Hematopoietic multipotent progenitor cell treated with erythropoietin and hydrocortisone succinate and interleukin-3 and kit ligand, for 17 days (in vitro differentiated cells): ENCODE data around the gene USB1.
A peak's percentile ranks its signal among the peaks of the same experiment; 100 is the strongest.

Experiments used
- DNase-seq: peaks from one replicate; pipeline ENCODE4 v3.0.0-alpha.2; 2015; ENCODE audit warnings: low spot score

The USB1 gene

DNA sequence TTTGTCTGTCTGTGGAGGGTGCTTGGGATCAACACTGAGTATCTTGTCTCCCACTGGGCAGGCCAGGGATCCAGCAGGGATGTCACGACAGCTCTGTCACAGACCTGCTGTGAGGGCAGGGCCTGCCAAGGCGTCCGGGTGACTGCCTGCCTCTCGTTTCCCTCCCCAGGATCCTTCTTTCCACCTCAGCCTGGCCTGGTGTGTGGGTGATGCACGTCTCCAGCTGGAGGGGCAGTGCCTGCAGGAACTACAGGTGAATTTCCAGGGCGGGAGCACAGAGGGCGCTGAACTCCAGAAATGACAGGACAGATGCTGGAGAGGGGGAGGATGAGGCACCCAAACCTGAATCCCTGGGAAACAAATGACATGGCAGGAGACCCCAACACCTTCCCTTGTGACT, 17.6 kb downstream of the USB1 start:
- DNase-seq = no peak

DNA sequence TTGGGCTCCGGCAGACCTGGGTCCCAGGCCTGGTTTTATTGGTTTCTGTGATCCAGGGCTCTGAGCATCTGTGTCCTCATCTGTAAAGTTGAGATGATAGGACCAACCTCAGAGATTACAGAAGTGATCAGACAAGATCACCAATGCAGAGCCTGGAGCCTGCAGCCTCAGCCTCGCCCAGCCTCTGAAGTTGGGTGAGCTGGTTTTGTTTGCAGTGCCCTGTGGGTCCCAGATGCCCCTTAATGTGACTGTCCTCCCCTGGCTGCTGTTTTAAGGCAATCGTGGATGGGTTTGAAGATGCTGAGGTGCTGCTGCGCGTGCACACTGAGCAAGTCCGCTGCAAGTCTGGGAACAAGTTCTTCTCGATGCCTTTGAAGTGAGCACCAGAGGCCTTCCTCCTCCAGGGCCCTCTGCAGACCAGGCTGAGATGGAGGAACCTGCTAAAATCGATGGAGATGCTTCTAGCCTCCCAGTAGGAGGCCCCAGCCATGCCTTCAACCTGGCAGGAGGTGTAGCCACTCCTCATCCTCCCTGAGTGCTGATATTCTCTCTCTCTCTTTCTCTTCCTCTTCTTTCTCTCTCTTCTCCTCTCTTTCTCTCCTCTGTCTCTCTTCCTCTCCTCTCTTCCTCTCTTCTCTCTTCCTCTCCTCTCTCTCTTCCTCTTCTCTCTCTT, 18.8 kb downstream of the USB1 start:
- DNase-seq = no peak

DNA sequence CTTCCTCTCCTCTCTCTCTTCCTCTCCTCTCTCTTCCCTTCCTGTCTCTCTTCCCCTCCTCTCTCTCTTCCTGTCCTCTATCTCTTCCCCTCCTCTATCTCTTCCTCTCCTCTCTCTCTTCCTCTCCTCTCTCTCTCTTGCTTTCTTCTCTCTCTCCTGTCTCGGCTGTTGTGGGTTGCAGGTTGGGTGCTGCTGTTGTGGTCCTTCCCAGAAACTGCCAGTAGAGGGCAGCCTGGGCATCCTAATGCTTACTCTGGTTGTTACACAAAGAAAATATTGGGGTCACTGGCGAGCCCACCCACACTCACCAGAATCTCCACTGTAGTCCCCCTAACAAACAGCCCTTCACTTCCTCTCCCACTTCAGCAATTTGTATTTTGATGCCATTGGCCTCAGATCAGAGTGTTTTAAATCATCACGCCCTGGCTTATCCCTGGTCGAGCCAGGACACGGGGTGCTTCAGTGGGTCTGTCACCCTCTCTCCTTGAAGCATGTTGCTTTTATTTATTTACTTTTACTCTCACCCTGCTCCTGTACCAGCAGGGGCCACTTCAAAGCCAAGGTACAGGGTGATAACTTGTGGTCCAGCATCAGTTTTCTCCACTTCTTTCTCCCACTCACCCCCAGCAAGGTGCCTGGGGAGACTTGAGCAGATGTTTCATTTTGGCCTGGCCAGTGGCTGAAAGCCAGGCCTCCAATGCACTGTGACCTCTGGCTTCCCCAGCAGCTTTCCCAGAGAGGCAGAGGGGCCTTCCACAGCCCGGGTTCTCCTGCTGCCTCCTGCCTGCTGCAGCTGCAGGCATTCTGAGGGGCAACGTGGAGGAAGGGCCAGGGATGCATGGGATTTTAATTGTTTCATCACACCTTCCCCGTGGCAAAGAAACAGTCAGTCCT, 19.7 kb downstream of the USB1 start:
- peak; percentile 49 for DNase-seq

DNA sequence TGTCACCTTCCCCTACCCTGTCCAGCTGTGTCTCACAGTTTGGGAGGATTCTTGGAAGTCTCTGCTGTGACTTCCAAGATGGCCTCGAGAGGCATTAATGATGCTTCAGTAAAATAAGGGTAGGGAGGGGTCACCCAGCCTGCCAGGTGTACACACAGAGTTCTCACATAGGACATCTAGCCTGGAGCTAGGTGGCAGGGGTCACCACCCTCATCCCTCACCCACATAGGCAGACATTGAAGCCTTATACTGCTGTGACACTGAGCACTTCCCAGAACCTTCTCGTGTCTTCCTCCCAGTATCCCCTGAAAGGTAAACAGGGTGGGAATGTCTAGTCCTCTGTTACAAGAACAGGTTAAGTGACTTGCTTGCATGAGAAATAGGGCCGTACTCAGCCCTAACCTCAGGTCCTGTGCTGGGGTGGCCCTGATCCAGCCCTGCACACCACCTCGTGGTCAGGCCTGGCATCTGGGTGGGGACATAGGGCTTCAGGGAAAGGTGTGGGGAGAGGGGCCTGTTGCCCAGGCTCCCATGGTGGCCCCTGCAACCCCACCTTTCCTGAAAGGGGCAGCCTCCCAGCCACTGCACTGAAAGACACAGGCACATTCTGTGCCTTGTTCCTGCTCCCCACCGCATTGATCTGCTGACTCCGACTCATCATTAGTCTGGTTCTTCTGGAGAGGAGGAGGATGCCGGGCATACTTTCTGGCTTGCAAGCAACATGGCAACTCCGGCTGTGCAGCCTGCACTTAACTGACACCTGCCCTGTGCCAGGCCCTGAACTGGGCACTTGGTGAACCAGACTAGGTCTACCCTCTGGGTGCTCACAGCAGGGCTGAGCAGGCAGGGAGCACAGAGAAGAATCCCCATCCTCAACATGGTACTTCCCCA, 20.7 kb downstream of the USB1 start:
- no peak for DNase-seq

DNA sequence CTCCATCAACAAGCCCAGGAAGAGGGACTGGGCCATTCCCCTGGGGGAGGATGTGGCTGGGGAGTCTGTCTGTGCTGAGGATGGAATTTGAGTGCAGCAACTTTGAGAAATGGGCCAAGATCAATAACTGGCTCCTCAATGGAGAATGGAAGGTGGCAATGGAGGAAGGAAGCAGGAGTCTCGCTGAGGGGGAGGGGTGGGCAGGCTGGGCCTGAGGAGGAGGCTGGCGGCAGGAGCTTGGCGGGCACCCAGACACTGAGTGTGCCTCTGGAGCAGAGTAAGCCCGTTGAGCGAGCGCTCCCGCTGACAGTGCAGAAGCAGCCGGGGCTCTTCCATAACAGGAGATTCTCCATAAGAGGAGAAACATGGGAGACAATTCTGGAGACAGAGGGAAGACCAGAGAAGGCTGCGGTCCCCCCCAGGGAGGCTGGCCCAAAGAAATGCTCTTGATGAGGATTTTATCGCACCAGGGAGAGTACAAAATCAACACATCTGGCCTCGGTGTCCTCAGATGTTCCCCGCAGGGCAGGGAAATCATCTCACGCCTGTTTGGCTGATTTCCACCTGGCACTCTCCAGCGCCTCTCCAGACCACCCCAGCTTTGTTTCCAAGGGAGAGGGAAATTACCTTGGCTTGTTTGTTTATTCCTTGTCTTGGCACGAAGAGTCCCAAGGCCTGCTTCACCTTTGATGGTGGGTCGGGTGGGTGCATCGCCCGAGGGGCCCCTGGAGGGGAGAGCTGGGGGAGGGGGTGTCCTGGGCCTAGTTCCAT, 21.6 kb downstream of the USB1 start:
- DNase-seq = no peak

DNA sequence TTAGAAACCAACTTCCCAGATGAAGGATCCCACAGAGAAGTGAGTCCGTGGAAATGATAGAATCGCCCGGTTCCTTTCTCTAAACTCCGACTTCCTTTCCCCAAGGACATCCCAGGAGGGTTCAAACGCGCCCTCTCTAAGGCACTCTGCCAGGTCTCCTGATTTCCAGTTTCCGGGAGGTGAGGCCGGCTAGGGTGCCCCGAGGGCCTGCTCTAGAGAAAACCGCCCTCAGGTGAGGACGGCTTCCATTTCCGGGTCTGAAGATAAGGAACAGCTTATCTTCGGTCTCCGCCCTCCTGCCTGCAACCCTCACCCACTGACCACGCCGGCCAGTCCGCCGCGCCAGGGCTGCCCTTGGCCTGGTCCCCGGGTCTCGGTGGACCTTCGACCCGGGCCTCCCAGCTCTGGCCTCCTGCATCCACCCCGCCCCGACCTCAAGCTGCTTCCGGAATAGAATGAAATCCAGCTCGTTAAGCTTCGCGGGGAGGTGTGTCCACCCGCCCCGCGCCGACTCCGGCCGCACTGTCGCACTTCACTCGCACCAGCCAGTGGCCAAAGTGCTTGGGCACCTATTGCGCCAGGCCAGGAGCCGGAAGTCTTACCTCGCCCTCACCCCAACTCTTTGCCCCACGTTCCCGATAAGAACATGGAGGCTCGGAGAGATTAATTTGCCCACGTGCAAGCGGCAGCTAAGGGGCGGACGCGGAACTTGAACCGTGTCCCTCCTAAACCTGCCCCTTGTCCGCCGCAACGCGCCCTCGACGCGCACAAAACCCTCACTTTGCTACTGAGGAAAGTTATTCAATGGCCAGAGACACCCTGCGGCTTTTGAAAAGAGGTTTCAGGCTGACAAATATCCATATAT, 23.5 kb downstream of the USB1 start:
- no peak for DNase-seq

DNA sequence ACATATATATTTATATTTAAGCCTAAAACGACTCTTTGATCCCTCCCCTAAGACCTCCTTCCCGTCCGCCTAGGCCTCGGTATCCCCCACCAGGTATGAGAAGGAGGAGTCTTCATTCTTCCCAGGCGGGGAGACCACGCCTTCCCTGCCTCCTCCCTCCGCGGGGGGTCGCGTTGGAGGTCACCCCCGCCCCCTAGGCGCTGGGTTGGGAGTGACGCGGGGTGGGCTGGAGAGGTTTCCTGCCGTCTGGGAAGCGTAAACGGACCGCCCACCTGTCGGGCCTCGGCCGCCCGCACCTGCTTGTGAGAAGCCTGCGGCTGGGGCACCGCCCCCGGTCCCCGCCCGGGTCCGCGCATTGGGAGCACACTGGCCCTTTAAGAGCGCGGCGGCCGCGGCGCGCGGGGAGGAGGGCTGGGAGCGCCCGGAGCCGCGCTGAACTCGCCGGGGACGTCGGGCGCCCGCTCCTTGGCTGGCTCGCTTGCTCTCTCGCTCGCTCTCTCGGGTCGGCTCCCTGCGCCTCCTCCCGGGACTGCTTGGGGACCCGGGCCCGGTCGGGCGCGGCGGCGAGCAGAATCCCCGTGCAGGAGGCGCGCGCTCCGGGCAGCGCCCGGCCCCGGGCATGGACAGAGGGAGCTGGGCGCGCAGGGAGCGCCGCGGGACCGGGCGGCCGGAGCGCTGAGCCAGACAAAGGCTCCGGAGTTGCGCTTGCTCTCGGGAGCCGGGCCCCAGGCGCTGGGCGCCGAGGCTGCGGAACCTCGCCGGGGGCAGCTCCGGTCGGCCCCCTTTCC, 24.3 kb downstream of the USB1 start, which contains the start of gene MMP15:
TSS of gene MMP15 (plus strand) at position 404 of the 788 bp plus-strand sequence. CDS start 597 bp downstream, outside the sequence.
- no peak for DNase-seq

DNA sequence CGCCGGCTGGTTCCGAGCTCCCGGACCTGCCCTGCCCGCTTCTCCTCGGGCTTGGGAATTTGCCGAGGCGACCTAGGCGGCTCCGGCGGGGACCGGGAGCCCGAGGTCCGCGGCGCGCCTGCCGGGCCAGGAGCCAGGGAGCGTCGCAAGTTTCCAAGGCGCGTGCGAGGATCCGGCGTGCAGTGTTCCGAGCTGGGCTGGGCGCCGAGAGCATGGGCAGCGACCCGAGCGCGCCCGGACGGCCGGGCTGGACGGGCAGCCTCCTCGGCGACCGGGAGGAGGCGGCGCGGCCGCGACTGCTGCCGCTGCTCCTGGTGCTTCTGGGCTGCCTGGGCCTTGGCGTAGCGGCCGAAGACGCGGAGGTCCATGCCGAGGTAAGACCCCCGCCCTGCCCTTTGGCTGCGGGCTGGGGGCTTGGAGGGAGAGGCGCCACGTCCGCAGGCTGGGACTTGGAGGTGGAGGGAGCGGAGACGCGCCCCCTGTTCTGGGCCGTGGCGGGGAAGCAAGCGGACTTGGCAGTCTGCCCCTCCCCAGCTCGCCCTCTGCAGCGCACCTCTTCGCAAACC, 25.0 kb downstream of the USB1 start:
- no peak for DNase-seq

DNA sequence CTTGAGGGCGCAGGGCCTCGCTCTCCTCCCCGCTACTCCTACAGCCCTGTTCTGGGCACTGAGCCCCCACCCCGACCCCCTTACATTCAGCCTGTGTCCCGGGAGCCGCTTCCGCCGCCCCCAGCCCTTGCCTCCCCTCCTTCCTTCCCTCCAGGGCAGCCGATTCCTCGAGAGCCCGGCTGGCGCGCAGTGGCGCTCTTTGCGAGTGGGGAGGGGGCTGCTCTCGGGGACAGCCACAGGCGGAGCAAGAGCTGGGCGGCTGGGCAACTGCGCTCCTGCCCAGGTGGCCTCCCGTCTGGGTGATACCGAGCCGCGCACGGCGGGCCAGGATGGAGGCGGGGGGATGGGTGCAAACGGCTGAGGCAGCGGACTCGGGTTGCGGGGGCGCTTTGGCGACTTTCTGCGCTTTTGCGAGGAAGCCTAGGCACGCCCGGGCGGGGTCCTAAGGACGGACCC, 25.5 kb downstream of the USB1 start:
- DNase-seq = no peak

DNA sequence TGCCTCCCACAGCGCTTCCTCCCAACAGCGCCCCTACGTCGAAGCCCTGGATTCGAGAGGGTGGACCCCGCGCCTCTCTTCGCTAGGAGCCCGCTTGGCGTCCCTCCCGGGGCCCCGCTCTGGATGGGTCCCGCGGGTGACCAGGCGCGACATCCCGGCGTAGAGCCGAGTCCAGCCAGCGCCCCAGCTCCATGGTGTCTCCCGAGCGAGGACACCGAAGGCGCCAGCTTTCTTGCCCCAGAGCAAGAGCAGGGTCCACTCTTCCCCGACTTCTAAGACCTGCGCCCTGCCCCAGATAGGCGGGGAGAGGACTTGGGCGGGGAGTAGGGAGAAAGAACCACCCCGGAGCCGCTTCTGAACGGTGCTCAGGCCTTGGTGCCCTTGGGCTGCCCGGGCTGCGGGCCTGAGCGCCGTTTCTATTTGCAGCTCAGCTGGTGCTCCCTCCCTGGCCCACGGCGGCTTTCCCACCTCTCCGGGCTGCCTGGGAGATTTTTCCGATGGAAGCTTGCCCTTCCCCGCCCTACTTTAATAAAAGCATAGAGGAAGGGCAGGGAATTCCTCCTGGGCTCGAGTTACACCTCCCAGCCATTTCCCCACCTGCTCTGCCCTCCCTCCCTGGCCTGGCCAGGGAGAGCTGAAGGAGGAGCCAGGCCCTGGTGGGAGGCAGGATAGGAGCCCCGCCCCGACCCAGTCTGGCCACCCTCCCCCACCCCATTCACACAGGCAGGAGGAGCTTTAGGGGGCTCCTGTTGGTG, 26.1 kb downstream of the USB1 start:
- no peak for DNase-seq

DNA sequence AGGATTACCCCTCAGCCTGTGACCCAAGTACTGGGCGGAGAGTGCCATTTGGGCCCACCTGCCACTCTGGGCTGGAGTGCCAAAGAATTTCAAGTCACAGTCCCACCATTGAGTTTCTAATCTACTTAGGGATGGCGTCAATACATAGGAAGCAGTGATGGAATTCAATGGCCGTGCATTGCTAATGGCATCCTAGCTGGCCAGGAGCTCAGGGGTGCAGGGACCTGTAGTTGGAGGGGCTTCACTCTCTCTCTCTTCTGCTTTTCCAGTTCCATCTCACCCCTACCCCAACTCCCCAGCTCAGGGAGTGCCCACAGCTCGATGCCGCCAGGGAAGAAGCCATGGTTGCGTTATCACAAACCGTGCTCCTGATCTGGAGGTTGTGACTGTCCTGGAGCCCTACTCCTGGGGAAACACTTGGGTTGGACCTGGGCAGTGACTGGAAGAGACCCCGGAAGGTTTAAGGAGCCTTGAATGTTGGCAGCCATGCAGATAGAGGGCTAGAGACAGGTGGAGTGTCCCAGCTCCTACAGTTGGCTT, 26.8 kb downstream of the USB1 start:
- no peak for DNase-seq

DNA sequence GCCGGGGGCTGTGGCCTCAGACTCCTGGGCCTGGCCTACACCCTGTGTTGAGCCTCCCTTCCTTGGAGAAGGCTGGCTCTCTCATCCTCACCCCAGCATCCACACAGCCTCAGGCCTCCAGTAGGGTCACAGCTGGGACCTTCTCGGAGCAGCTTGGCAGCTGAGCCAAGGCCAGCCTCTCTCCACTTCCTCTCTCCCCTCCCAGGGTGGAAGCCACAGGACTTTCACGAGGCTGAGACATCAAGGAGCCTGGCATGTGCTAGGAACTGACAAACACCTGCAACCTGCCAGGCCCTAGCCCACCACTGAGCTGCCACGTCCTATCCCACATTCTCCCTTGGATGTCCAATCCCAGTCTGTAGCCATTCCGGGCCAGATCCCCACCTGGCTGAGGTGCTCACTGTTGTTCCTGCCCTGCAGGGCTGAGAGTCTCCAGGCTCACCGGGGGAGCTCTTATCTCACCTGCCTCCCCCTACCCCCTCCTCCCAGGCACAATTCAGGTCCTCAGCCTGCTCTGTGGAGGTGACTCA, 27.4 kb downstream of the USB1 start:
- DNase-seq = no peak

DNA sequence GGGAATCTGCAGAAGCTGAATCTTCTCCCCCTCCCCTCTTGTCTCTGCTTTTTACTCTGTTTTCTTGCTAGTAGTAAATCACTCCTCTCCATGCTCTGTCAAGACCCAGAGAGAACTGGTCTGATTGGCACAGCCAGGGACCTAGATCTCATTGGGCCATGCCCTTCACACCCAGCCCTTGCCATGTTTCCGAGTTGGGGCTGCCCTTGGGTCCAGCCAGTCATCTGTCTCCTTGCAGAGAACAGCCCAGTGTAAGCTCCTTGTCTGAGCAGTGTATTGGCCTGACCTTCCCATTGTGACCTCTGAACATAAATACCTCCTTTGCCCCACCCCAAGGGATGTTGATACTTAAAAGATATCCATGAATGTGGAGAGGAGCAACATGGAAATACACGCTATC, 28.2 kb downstream of the USB1 start:
- no peak for DNase-seq

DNA sequence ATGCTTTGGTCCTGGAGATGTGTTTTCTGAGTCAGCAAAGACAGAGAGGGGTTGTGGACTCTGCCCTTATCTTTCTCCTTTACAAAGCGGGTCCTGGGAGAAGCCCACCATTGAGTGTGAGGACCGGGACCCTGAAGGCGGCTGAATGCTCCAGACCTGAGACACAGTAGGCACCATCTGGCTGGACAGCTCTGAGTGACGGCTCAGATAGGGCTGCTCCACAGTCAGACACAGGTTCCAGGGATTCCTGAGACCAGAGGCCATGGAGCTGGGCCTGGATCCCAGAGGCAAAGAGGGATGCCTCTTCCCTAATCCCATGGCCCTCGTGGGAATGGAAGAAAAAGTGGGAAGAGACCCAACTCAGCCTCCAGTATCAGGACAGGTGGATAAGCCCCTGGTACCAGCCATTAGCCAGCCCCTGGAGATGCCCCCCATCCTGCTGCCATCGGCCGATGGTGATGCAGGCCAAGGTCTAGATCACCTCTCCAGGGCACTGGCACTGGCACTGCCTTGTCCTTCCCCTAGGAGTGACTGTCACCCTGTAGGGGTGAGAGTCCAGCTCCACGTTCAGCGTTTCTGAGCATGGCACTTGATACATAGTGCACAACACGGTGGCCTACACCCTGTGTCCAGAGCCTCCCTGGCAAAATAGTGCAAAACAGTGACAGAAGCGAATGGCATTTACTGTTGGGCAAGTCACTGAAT, 29.1 kb downstream of the USB1 start:
- DNase-seq = no peak

DNA sequence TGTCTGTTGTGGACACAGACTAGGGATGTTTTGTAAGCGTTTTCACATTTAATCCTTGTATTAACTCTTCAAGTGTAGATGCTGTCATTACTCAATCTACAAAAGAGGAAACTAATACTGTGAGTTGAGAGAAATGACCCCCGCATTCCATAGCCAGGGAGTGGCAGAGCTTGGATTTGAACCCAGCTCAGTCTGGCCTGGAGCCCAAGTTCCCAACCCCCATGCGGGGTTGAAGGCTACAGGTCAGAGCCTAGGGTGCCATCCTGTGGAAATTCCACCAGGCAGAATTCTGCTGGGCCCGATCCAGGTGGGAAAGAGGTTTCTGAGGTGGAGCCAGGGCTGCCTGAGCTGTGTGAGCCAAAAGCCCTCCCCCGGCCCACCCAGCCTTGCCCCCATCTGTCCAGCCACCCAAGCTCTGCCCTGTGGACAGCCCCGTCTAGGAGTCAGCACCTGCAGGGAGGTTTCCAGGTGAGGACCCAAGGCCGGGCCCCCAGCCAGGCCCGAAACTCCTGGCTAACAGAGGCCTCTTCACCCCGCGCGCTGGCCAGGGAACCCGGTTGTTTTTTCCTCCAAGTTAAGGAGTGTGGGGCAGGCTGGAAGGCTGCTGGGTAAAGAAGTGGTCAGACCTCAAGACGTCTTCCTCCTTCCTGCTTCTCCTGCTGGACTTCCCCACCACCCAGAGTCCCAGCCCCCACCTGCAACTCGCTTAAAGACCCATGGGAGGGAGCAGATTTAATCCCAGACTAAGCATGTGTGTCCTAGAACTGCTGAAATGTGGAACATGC, 30.0 kb downstream of the USB1 start:
- DNase-seq = no peak

DNA sequence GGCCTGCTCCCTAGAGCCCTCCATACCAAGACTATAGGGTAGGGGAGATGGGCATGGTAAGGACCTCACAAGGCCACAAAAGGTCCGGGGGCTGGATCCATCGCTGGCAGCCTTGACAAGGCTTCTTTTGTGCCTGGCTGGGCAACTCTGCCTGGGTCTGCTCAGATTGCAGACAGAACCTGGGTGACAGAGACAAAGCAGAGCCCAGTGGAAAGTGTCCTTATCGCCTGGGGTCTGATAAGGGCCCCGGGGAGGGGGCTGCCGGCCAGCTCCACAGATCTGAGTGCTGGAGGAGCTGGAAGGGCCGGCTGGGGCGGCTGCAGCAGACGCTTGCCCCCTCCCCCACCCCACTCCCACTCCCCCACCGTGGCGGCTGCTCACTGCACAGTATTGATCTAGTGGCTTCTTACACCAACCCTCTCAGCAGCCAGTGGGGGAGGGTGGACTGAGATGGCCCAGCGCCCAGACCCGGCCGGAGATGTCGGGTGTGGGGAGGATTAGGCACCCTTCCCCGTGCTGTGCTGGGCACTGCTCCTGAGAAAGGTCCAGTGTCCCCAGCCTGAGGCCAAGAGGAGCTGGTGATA, 31.6 kb downstream of the USB1 start:
- DNase-seq = no peak
